Activated naive CD8-positive, alpha-beta T cell treated with anti-CD3 and anti-CD28 coated beads for 36 hours (primary cell): ENCODE results near the gene ADRB2. TPM values are rescaled to one million over a fixed set of nuclear protein-coding genes. Genes with fewer than 3 reads are reported as not detected.
"Not testable (repeated sequence)": the region's sequence is repeated elsewhere in the genome, so short reads cannot be mapped to it uniquely, and the experiment has no call there.

Source experiments
- DNase-seq: peaks from one replicate; pipeline ENCODE4 v3.0.0; 2021
- H3K27ac Mint-ChIP-seq: one replicate; pipeline ENCODE4 v1.8.0; 2022; ENCODE audit warnings: mild to moderate bottlenecking, moderate library complexity, mixed read lengths
- H3K27me3 Mint-ChIP-seq: one replicate; pipeline ENCODE4 v1.8.0; 2022; ENCODE audit warnings: mild to moderate bottlenecking, mixed read lengths
- H3K36me3 Mint-ChIP-seq: one replicate; pipeline ENCODE4 v1.8.0; 2021; ENCODE audit warnings: mild to moderate bottlenecking, mixed read lengths
- H3K4me1 Mint-ChIP-seq: one replicate; pipeline ENCODE4 v1.8.0; 2021; ENCODE audit warnings: mixed read lengths
- H3K4me3 Mint-ChIP-seq: one replicate; pipeline ENCODE4 v1.8.0; 2022; ENCODE audit warnings: mild to moderate bottlenecking, moderate library complexity, mixed read lengths
- H3K9me3 Mint-ChIP-seq: one replicate; pipeline ENCODE4 v1.8.0; 2022; ENCODE audit warnings: mixed read lengths
- total RNA-seq, 2 experiments: library from RNA; stranded (reverse); gene quantifications; one replicate each; pipeline ENCODE4 v1.2.3, GENCODE V29; 2021

Gene ADRB2
- total RNA-seq, 2 experiments from 2014 or later = 0.18 to 0.23 TPM

DNA sequence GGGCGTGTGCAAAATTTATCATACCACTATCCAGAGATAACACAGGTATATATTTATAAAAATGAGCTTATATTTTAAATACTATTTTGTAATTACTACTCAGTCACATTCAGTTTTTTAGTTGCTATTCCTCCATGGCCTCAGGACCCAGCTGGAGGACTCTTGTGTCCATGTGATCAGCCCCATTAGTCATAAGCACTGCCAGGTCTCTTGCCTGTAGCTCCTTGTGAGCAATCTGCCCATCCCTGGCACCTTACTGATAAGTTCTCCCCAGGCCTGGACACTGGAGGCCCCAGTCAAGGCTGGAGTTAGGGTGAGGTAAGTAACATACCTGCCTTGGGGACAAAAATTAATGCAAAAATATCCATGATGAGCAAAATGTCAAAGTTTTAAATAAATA lies 29.5 kb upstream of the ADRB2 start:
- H3K4me3 Mint-ChIP-seq = no peak overlapping the region

DNA sequence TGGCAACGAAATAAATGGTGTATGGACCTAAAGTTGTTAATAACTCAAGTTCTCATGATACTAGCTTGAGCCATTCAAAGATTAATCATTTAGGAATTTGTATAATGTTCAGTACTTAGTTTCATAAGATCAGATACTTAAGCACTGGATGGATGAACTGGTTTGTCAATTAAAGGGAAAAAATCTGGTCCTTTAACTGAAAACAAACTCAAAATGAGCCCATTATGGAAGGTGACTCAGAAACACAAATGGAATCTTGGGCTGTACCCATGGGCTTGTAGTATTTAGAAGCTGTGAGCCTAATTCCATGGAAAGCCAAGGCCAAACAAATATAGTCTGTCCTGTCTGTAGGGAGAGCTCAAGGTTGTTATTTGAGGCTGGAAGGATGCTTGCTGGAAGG lies 27.6 kb upstream of the ADRB2 start:
- Mint-ChIP-seq H3K27ac (no peak overlapping the region), H3K9me3 (peaks cover 6% of the 10 kb centered on the region), H3K27me3 (peaks cover 23% of the 10 kb centered on the region), H3K36me3 (no peaks in the 10 kb centered on the region), H3K4me3 (no peak overlapping the region), H3K4me1 (peaks cover 35% of the 10 kb centered on the region)
- no peak for DNase-seq

More for the DNA sequence above, 29.5 kb upstream of the ADRB2 start:
- DNase-seq = no peak
- no peaks in the 10 kb centered on the region for H3K36me3 Mint-ChIP-seq
- no peak overlapping the region for H3K27ac Mint-ChIP-seq
- H3K4me1 Mint-ChIP-seq = peaks cover 35% of the 10 kb centered on the region
- H3K27me3 Mint-ChIP-seq = peaks cover 32% of the 10 kb centered on the region
- H3K9me3 Mint-ChIP-seq = no peaks in the 10 kb centered on the region

DNA sequence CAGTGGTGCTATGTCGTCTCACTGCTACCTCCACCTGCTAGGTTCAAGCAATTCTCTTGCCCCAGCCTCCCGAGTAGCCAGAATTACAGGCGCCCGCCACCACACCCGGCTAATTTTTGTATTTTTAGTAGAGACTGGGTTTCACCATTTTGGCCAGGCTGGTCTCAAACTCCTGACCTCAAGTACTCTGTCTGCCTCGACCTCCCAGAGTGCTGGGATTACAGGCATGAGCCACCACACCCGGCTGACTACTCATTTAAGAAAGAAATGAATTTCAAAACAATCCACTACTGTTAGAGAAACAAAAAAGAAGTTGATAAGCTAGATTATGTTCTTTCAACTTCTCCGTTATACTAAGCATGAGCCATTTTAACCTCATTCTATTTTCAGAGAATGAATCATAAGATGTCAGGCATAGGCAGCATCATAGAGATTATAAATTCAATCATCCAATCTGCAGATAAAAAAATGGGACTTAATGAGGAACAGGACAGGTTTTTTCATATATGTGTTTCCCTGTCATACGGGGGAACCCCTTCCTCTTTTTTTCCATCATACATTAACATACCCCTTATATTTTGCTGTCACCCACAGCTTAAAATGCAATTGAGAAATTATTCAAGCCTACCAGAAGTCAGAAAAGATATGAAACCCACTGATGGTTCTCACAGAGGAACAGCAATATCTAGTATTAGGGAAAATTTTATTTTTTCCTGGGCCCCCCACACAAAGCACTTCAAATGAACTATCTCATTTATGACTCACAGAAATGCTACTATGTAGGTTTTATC lies 26.5 kb upstream of the ADRB2 start:
- Mint-ChIP-seq H3K4me3 (no peak overlapping the region), H3K36me3 (no peaks in the 10 kb centered on the region), H3K27me3 (peaks cover 12% of the 10 kb centered on the region), H3K27ac (peak overlapping the region; percentile 73), H3K9me3 (peaks cover 6% of the 10 kb centered on the region), H3K4me1 (peaks cover 40% of the 10 kb centered on the region)
- no peak for DNase-seq

DNA sequence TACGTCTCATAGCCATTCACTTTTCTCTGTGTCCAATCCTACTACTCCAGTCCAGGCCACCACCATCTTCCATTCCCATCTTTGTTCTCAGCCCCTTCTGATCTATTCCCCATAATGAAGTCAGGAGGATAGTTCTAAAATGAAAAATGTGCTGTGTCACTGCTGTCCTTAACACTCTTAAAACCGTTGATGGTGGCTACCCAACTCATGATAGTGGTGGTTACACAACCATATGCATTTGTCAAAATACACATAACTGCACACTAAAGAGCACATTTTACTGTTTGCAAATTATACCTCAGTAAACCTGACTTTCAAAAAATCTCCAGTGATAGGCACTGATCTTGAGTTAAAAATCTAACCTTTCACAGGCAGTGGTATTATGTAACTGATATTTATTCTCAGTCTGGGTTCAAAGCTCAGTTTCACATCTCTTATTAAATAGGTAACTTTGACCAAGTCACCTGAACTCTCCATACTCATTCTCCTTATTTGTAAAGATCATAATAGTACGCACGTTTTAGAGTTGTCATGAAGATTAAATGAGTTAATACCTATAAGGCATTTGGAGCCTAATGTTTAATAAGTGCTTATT lies 24.6 kb upstream of the ADRB2 start:
- peaks cover 53% of the 10 kb centered on the region for H3K4me1 Mint-ChIP-seq
- H3K27ac Mint-ChIP-seq = no peak overlapping the region
- no peaks in the 10 kb centered on the region for H3K36me3 Mint-ChIP-seq
- H3K27me3 Mint-ChIP-seq = peaks cover 7% of the 10 kb centered on the region
- no peak overlapping the region for H3K4me3 Mint-ChIP-seq
- DNase-seq = no peak
- H3K9me3 Mint-ChIP-seq = peaks cover 6% of the 10 kb centered on the region

DNA sequence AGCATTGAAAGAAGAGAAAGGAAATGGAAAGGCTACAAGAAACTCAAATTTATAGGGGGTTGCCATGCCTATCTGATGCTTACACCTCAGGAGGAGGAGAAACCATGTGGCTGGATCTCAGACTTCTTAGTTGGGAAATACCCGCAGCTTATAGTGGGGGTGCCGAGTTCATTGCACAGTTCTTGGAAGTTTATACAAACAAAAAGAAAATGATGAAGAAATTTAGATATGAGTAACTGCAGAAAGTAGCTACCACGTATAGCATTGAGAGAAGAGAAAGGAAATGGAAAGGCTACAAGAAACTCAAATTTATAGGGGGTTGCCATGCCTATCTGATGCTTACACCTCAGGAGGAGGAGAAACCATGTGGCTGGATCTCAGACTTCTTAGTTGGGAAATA lies 23.0 kb upstream of the ADRB2 start:
- H3K36me3 Mint-ChIP-seq = not testable (repeated sequence)

DNA sequence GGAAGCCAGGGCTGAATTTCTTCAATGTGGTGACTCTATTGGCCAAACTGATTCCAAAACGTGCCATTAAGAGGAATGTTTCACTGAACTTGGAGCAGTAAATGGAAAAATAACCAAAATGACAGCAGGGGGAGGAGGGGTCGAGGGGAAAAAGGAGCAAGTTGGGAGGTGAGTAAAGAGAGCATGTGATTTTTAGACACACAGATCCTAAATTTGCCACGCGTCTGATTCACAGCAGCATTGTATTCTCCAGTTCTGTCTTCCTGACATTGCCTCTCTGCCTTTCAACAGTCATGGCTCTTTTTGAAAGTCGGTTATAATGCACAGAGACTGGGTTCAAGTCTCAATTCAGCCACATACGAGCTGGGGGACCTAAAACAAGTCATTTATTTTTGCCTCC lies 22.0 kb upstream of the ADRB2 start:
- peaks cover 6% of the 10 kb centered on the region for H3K9me3 Mint-ChIP-seq
- H3K4me3 Mint-ChIP-seq = no peak overlapping the region
- H3K27ac Mint-ChIP-seq = peak overlapping the region; percentile 4
- DNase-seq = no peak
- H3K27me3 Mint-ChIP-seq = peaks cover 7% of the 10 kb centered on the region
- H3K36me3 Mint-ChIP-seq = no peaks in the 10 kb centered on the region
- peaks cover 66% of the 10 kb centered on the region for H3K4me1 Mint-ChIP-seq

More for the DNA sequence above, 23.0 kb upstream of the ADRB2 start:
- peak; percentile 32 for DNase-seq
- peaks cover 59% of the 10 kb centered on the region for H3K4me1 Mint-ChIP-seq
- H3K27me3 Mint-ChIP-seq, H3K4me3 Mint-ChIP-seq, H3K9me3 Mint-ChIP-seq: not testable (repeated sequence)
- peak overlapping the region; percentile 63 for H3K27ac Mint-ChIP-seq

DNA sequence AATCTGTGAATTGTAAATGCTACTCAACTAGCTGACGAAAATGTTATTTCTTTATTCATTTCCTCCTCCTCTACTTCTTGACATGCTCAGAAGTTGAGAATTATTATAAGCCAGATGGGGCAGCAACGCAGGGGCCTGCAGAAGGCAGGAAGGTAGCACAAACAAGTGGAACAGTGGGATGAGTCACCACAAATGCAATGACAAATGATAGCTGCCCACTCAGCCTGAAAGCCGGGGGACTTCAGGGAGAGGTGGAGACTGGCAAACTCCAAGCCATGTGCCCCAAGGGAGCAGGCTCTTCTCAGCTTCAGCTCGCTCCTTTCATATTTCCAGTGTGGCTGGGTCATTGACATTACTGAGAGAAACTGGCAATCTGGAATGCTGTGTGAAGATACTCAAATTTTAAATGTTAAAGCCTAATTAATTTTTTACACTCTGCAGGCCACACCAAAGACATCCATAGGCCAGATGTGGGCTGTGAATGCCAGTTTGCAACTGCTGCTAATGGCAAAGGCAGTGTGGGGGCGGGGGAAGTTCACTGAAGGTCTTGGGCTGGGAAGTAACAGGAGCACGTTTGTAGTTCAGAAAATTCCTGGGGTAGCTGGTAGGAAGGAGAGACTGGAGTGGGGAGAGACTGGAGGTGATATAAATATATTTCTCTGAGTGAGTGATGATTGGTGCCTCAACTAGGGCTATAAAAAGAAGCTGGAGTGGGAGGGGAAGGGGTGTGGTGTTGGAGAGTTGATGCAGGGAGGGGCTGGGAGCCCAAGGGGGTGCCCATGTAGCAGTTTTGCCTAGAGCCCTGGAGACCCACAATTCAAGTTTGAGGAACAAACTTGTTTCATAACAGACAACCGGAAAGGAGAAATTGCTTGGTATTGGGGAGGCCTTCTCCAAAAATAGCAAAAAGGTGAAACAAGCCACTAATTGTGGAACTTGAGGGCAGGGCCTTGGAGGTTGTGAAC lies 20.8 kb upstream of the ADRB2 start:
- DNase-seq = peak; percentile 58

DNA sequence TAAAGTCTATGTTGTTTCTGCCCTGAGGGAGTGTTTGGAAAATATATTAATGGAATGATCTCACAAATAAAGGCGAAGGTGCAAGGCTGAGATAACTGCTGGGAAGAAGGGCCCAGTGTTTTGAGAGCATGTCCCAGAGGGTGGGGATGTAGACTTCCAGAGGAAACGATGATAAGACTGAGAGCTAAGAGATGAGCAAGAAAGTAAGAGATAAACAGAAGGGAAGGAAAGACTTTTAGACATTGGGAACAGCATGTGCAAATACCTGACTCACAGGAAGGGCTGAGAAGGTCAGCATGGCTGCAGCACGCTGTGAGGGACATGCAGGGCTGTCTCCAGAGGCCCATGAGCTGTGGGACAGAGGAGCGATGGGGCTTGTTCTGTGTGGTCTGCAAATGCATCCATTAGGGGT lies 19.9 kb upstream of the ADRB2 start:
- Mint-ChIP-seq H3K4me1 (peaks cover 61% of the 10 kb centered on the region), H3K9me3 (peaks cover 6% of the 10 kb centered on the region), H3K27ac (no peak overlapping the region)

More for the DNA sequence above, 20.8 kb upstream of the ADRB2 start:
- Mint-ChIP-seq H3K9me3 (peaks cover 6% of the 10 kb centered on the region), H3K4me1 (peaks cover 64% of the 10 kb centered on the region), H3K27ac (peak overlapping the region; percentile 78), H3K36me3 (no peaks in the 10 kb centered on the region), H3K4me3 (no peak overlapping the region), H3K27me3 (peaks cover 7% of the 10 kb centered on the region)

DNA sequence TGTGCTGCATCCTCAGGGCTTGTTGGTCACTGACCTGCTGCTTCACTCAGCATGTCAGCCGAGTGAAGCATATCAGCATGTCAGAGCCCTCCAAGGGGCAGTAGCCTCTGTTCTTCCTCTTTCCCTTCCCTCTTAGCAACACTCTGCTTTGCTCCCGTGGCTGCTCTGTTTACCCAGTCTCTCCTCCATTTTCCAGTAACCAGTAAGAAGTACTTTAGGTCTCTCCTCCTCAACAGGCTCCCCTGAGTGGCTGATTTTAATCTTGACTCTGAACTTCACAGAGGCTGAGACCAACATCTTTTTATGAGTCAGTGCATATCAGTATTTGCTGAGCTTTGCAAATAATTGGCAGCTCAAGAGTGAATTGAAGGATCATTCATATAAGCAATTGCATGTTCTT lies 18.6 kb upstream of the ADRB2 start:
- Mint-ChIP-seq H3K27me3 (no peaks in the 10 kb centered on the region), H3K9me3 (peaks cover under 1% of the 10 kb centered on the region), H3K27ac (no peak overlapping the region), H3K4me3 (no peak overlapping the region), H3K4me1 (peaks cover 59% of the 10 kb centered on the region), H3K36me3 (no peaks in the 10 kb centered on the region)
- no peak for DNase-seq

More for the DNA sequence above, 19.9 kb upstream of the ADRB2 start:
- Mint-ChIP-seq H3K4me3 (no peak overlapping the region), H3K27me3 (peaks cover 3% of the 10 kb centered on the region), H3K36me3 (no peaks in the 10 kb centered on the region)
- no peak for DNase-seq

DNA sequence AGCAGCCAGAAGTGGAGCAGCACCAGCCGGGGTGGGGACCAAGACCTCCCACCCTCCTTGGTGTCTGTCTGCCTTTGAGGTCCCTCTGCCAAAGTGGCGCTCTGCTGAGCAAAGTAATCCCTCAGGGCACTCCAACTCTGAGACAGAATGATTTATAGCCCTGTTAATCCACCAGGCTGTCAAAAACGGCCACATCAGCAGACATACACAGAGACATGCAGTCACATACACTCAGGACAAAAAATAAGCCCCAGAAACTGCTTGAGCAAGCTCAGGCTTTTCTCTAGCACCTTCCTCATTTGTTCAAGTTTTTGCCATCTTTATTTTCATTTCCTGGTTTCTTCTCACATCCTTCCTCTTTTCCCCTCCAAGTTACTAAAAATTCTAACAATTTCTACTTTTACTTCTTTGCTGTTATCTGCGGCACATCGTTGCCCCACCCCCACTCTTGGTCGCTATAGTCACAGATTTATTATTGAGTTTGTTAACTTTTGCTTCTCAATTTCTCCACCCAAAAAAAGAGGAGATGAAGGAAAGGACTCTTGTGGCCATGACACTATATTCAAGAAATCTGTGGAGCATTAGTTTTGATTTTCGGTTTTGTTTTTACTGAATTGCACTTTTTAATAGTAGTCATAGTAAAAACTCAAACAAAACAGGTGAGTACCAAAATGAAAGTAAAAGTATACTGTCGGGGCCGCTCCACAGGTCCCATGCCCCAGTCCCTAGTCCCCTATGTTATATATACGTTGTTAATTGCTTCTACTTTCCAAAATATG lies 17.4 kb upstream of the ADRB2 start:
- Mint-ChIP-seq H3K36me3 (no peaks in the 10 kb centered on the region), H3K9me3 (no peaks in the 10 kb centered on the region), H3K27me3 (no peaks in the 10 kb centered on the region), H3K27ac (peak overlapping the region; percentile 92), H3K4me1 (peaks cover 50% of the 10 kb centered on the region), H3K4me3 (peak overlapping the region; percentile 83)
- DNase-seq = peak; percentile 51

DNA sequence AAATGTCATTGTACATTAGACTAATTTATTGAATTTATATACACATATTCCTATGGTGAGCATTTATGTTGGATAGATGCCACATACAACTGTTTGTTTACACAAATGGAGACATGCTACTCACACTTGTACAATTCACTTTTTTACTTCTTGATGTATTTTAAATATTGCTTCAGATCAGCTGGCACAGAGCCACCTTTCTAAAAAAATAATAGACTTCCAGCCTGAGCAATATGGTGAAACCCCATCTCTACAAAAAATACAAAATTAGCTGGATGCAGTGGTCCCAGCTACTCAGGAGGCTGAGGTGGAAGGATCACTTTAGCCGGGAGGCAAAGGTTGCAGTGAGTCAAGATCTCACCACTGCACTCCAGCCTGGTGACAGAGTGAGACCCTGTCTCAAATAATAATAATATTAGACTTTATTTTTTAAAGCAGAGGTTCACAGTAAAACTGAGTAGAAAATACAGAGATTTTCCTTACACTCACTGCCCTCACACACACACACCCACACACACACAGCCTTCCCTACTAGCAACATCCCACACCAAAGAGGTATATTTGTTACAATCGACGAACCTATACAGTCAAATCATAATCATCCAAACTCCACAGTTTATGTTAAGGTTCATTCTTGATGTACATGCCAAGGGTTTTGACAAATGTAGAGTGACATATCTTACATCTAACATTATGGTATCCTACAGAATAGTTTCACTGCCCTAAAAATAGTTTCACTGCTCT lies 16.5 kb upstream of the ADRB2 start:
- no peaks in the 10 kb centered on the region for H3K27me3 Mint-ChIP-seq
- no peak for DNase-seq
- peaks cover 43% of the 10 kb centered on the region for H3K4me1 Mint-ChIP-seq
- no peaks in the 10 kb centered on the region for H3K9me3 Mint-ChIP-seq
- no peaks in the 10 kb centered on the region for H3K36me3 Mint-ChIP-seq
- H3K27ac Mint-ChIP-seq = peak overlapping the region; percentile 92
- peak overlapping the region; percentile 83 for H3K4me3 Mint-ChIP-seq

DNA sequence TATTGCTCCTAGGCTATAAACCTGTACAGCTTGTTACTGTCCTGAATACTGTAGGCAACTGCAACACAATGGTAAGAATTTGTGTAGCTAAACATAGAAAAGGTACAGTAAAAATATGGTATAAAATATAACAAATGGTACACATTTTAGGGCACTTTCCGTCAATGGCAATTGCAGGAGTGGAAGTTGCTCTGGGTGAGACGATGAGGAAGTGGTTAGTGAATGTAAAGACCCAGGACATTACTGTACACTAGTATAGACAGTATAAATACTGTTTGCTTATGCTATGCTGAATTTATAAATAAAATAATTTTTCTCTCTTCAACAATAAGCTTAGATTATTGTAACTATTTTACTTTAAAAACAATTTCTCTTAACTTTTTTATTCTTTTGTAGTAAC lies 15.6 kb upstream of the ADRB2 start:
- H3K36me3 Mint-ChIP-seq = no peaks in the 10 kb centered on the region
- H3K4me1 Mint-ChIP-seq = peaks cover 36% of the 10 kb centered on the region
- H3K27me3 Mint-ChIP-seq = no peaks in the 10 kb centered on the region
- no peak for DNase-seq
- no peak overlapping the region for H3K4me3 Mint-ChIP-seq
- no peaks in the 10 kb centered on the region for H3K9me3 Mint-ChIP-seq
- H3K27ac Mint-ChIP-seq = no peak overlapping the region

DNA sequence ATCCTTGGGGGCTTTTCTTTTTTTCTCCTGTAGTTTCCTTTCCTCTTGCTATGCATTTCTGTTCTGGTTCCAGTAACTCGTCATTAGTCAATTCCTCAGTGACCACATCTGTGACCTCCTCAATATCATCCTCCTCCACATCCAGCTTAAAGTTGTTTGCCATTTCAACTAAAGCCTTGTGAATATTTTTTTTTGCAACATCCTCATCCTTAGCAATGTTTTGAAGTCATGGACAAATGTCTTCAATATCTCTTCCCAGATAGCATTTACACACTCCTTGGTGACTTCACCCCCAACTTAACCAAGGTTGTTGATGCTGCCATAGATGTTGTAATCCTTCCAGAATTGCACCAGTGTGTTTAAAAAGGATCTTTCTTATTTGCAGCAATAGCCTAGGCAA lies 14.7 kb upstream of the ADRB2 start:
- H3K36me3 Mint-ChIP-seq = no peaks in the 10 kb centered on the region
- no peaks in the 10 kb centered on the region for H3K27me3 Mint-ChIP-seq
- peaks cover 28% of the 10 kb centered on the region for H3K4me1 Mint-ChIP-seq
- no peak overlapping the region for H3K27ac Mint-ChIP-seq
- DNase-seq = no peak
- no peaks in the 10 kb centered on the region for H3K9me3 Mint-ChIP-seq
- H3K4me3 Mint-ChIP-seq = no peak overlapping the region

DNA sequence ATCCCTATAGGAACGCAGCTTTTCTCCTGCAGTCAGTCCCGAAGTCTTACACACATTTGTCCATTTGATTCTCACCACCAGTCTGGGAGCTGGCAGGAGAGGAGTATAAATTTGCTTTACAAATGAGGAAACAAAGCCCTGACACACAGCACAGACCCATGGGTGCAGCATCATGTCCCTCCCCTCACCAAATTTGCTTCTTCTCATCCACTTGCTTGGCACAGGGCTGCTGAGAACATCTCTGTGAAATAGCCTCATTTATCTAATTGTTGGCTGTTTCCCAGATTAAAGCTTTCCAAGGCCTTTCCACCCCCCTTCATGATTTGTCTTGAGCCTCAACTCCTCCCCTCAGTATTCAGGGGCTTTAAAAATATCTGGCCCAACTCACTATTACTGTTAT lies 11.3 kb upstream of the ADRB2 start:
- Mint-ChIP-seq H3K36me3 (no peaks in the 10 kb centered on the region), H3K9me3 (no peaks in the 10 kb centered on the region), H3K4me3 (no peak overlapping the region)

More for the DNA sequence above, 11.3 kb upstream of the ADRB2 start:
- DNase-seq = no peak
- peaks cover 3% of the 10 kb centered on the region for H3K27me3 Mint-ChIP-seq
- H3K4me1 Mint-ChIP-seq = peaks cover 11% of the 10 kb centered on the region
- no peak overlapping the region for H3K27ac Mint-ChIP-seq
